Heart left ventricle (tissue), 16 donors: ENCODE measurements around the gene C1orf35. TPM values are rescaled to one million over a fixed set of nuclear protein-coding genes. Genes with fewer than 3 reads are reported as not detected.

Source experiments
- ATAC-seq, 4 donors: fragments of 200-7000 bp; cut with Tn5 transposase; one replicate each; pipeline ENCODE4 v1.9.1; 2020 to 2022; ENCODE audit warnings: moderate library complexity in 4 of 4, mild to moderate bottlenecking in 3 of 4, moderate number of reproducible peaks in 1 of 4
- DNase-seq, 5 donors: peaks; one replicate each; pipeline ENCODE4 v3.0.0-alpha.2; 2020
- H3K27ac ChIP-seq, 12 donors: fragments of 200-600 bp; sonication (generic) in 4 of 12; one replicate each; pipeline versions ENCODE4 v1.5.0 to v1.8.0; 2016 to 2022; ENCODE audit warnings: mild to moderate bottlenecking in 2 of 12
- H3K27me3 ChIP-seq, 9 donors: fragments of 200-600 bp; sonication (generic) in 2 of 9; one replicate each; pipeline versions ENCODE4 v1.5.1 to v1.8.0; 2016 to 2022; ENCODE audit warnings: mild to moderate bottlenecking in 3 of 9
- H3K36me3 ChIP-seq, 9 donors: fragments of 200-600 bp; sonication (generic) in 2 of 9; one replicate each; pipeline versions ENCODE4 v1.5.0 to v1.8.0; 2018 to 2022; ENCODE audit warnings: mild to moderate bottlenecking in 2 of 9
- H3K4me1 ChIP-seq, 12 donors: fragments of 200-600 bp; sonication (generic) in 4 of 12; one replicate each; pipeline versions ENCODE4 v1.5.0 to v1.8.0; 2016 to 2022; ENCODE audit warnings: mild to moderate bottlenecking in 3 of 12
- H3K4me3 ChIP-seq, 12 donors: fragments of 200-600 bp; sonication (generic) in 4 of 12; one replicate each; pipeline versions ENCODE4 v1.5.0 to v1.8.0; 2017 to 2022; ENCODE audit warnings: mild to moderate bottlenecking in 9 of 12, moderate library complexity in 4 of 12
- H3K9me3 ChIP-seq, 12 donors: fragments of 200-600 bp; sonication (generic) in 4 of 12; one replicate each; pipeline versions ENCODE4 v1.5.0 to v1.8.0; 2016 to 2022; ENCODE audit warnings: mild to moderate bottlenecking in 1 of 12
- POLR2A ChIP-seq, 2 donors: fragments of 450-650 bp; IDR thresholded peaks; one replicate each; pipeline ENCODE4 v1.6.1; 2017; ENCODE audit warnings: antibody characterized with exemption in 2 of 2, mild to moderate bottlenecking in 2 of 2, moderate library complexity in 2 of 2
- WGBS, 4 donors: extraction: QIAGEN DNeasy Blood & Tissue Kit in 2 of 4; methylation state at CpG; one replicate each; pipeline versions ENCODE4 v1.1.5 to v1.1.7; 2013 to 2018; 5-methylcytosine and 5-hydroxymethylcytosine counted together
- intact Hi-C, 10 donors: fragments of 100-400 bp; cut with DNase I; formaldehyde crosslinking; loops; one replicate each; pipeline versions ENCODE4 v1.11.1 to v1.14.2; 2022
- polyA plus RNA-seq, 2 donors: library from polyadenylated mRNA; stranded (reverse); fragments of 200-250 nt; gene quantifications; one replicate each; pipeline ENCODE4 v1.2.3, GENCODE V29; 2013
- total RNA-seq, 9 donors: library from RNA; depleted of rRNA in 2 of 9; stranded (reverse); fragments of >200 nt in 2 of 9; fragmentation: NEBNext Ultra II Directional in 3 of 9; extraction: Animal tissue kit (Norgen Biotek cat#: 25700) in 3 of 9; gene quantifications; one replicate each; pipeline versions ENCODE4 v1.1.0 to v1.2.4, GENCODE V29; 2016 to 2023
- TF ChIP-seq, protein P1 (sequence below), 12 donors: fragments of 200-600 bp; sonication (generic) in 4 of 12; IDR thresholded peaks; one replicate each; pipeline versions ENCODE4 v1.5.0 to v1.8.0; 2018 to 2022; ENCODE audit warnings: antibody characterized with exemption in 12 of 12, mild to moderate bottlenecking in 5 of 12
- donor health status: ischemic (EF 13 %, LVEDD 7.1; RV severe dilation, severe dysfunction).
- donor health status: healthy with polysubstance abuse.
- donor health status: DM: no; HTN: yes; CAD: no.
- donor health status: DM: no; HTN: no; CAD: no.
- donor health status: ischemic (EF 25% LVEDD 6.9; RV normal size, moderate dysfunction).
- donor health status: ischemic (EF 25% LVEDD 5.7; RV mildly dilated, moderate dysfunction).
- donor health status: healthy.
- donor health status: DM: yes; HTN: yes; CAD: no.
- donor health status: ischemic (EF 35%, LVEDD 5.7; RV mildly dilated, moderate dysfunction).
- donor health status: nonischemic (EF 11% LVEDD 7.7; RV severe dilation, severe dysfunction).
- donor health status: DM: yes; HTN: yes; CAD: no.
- donor health status: PGD.
- donor health status: ischemic (EF 29% LVEDD 5.4; RV normal size, mild dysfunction).
- donor health status: nonischemic (EF 23%, LVEDD 6.1; RV moderate dilation, normal function).

C1orf35 gene
- total and polyA plus RNA-seq, 11 donors: 6.2 to 9.8 (median 7.7) TPM

DNA sequence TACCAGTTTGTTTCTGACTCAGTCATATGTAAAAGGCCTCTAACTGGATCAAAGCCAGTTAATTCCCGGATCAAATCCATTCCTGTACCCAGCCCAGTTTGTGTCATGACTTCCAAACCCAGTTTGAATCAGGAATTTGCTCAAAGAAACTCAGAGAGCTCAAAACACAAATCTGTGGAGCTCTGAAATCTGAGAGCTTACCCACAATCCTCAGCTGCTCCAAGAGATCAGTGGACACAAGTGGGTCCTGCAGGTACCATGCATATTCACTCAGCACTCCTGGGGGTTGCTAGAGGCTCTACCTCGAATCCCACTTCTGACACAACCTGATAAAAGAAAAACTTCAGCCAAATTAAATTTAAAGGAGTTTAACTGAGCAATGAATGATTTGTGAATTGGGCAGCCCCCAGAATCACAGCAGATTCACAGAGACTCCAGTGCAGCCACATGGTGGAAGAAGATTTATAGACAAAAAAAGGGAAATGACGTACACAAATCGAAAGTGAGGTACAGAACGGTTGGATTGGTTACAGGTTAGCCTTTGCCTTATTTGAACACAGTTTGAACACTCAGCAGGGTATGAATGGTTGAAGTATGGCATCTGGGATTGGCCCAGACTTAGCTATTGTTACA, 17.8 kb upstream of the C1orf35 start:
- no peak for DNase-seq
- Histone ChIP-seq H3K36me3 (no peaks in the 10 kb centered on the region), H3K27me3 (no peaks in the 10 kb centered on the region), H3K9me3 (peaks cover 0 to 3% (median 0%) of the 10 kb centered on the region in 12 donors), H3K27ac (no peak overlapping the region), H3K4me1 (no peaks in the 10 kb centered on the region), H3K4me3 (no peak overlapping the region)
- intact Hi-C loops: loop anchor here in 1 of 10 donors (10.0 kb wide), 1 partner anchor 54 kb away; no protein-coding TSS in a partner anchor
- 69 to 80% (median 75%) methylated on average over 5 of the region's 5 CpGs for WGBS, 4 donors
- ATAC-seq: no peak
- TF ChIP-seq, protein P1, sequence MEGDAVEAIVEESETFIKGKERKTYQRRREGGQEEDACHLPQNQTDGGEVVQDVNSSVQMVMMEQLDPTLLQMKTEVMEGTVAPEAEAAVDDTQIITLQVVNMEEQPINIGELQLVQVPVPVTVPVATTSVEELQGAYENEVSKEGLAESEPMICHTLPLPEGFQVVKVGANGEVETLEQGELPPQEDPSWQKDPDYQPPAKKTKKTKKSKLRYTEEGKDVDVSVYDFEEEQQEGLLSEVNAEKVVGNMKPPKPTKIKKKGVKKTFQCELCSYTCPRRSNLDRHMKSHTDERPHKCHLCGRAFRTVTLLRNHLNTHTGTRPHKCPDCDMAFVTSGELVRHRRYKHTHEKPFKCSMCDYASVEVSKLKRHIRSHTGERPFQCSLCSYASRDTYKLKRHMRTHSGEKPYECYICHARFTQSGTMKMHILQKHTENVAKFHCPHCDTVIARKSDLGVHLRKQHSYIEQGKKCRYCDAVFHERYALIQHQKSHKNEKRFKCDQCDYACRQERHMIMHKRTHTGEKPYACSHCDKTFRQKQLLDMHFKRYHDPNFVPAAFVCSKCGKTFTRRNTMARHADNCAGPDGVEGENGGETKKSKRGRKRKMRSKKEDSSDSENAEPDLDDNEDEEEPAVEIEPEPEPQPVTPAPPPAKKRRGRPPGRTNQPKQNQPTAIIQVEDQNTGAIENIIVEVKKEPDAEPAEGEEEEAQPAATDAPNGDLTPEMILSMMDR (IDR thresholded peaks at IDR 0.05): no peak
- no peak for TF ChIP-seq POLR2A (IDR thresholded peaks at IDR 0.05)

DNA sequence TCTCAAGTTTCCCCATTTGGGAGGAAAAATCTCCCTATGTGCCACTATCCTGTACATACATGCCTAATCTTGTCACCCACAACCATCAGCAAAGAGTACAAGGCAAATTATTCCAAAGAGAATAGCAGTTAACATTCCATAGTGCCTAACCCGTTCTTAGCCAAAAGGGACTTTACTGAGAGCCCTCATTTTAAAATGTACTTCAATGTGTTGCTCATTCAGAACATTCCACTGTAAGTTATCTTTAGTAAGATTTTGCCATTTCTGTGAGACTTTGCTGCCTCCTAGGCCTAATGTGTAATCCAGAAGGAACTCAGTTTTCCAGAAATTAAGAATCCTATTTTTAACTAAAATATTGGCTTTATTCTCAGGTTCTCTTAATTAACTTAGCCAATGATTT, 17.2 kb upstream of the C1orf35 start:
- 75 to 95% (median 80%) methylated on average over 1 of the region's 1 CpG for WGBS, 4 donors
- intact Hi-C loops: loop anchor here in 1 of 10 donors (10.0 kb wide), 1 partner anchor 54 kb away; no protein-coding TSS in a partner anchor
- no peak for ATAC-seq

DNA sequence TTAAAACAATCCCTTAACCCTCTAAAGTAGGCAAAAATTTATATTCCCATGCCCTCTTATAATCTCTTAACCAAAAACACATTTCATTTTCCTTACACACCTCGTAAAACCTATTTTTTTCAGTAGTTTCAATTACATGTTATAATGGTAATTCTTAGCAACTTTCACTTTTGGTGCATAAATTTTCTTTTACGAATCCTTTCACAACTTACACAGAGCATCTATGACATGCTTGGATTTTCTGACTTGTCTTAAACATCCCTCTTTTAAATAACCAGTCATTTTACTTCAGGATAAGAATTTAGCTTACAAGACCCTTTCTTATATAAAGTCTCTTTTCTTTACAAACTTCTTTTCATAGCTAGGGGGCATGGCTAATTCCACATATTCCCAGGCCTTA, 14.9 kb upstream of the C1orf35 start:
- intact Hi-C loops: no loop called here

More for the DNA sequence above, 17.2 kb upstream of the C1orf35 start:
- no peaks in the 10 kb centered on the region for H3K27me3 ChIP-seq
- H3K4me1 ChIP-seq: no peaks in the 10 kb centered on the region
- TF ChIP-seq POLR2A (IDR thresholded peaks at IDR 0.05): no peak
- TF ChIP-seq, protein P1 (IDR thresholded peaks at IDR 0.05): no peak
- H3K27ac ChIP-seq: no peak overlapping the region
- H3K9me3 ChIP-seq: peaks cover 0 to 3% (median 0%) of the 10 kb centered on the region in 12 donors
- no peaks in the 10 kb centered on the region for H3K36me3 ChIP-seq
- no peak overlapping the region for H3K4me3 ChIP-seq
- DNase-seq: no peak

DNA sequence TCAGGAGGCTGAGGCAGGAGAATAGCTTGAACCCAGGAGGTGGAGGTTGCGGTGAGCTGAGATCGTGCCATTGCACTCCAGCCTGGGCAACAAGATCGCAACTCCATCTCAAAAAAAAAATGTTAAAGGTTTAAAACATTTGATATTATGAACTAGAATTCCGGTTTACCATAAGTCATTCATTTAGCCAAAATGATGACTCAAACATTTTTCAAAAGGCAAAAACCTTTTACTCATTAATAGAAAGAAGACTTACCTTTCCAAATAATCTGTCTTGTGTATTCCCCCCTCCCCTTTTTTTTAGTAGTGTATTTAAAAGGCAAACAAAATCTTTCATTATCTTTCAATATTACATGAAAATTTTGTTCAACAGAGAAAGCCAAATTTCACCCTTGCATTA, 14.2 kb upstream of the C1orf35 start:
- Histone ChIP-seq H3K4me1 (no peaks in the 10 kb centered on the region), H3K27me3 (no peaks in the 10 kb centered on the region), H3K27ac (no peak overlapping the region), H3K36me3 (no peaks in the 10 kb centered on the region), H3K4me3 (no peak overlapping the region), H3K9me3 (peaks cover 0 to 3% (median 0%) of the 10 kb centered on the region in 12 donors)
- intact Hi-C loops: no loop called here
- DNase-seq (no peak), ATAC-seq (no peak)
- WGBS, 4 donors: 96 to 99% (median 97%) methylated on average over 4 of the region's 4 CpGs
- TF ChIP-seq POLR2A (IDR thresholded peaks at IDR 0.05): no peak
- TF ChIP-seq, protein P1 (IDR thresholded peaks at IDR 0.05): no peak

More for the DNA sequence above, 14.9 kb upstream of the C1orf35 start:
- H3K36me3 ChIP-seq: no peaks in the 10 kb centered on the region
- WGBS, 4 donors: 71 to 83% (median 77%) methylated on average over 2 of the region's 2 CpGs
- no peak overlapping the region for H3K4me3 ChIP-seq
- TF ChIP-seq, protein P1 (IDR thresholded peaks at IDR 0.05): no peak
- TF ChIP-seq POLR2A (IDR thresholded peaks at IDR 0.05): no peak
- peaks cover 0 to 3% (median 0%) of the 10 kb centered on the region in 12 donors for H3K9me3 ChIP-seq
- no peaks in the 10 kb centered on the region for H3K27me3 ChIP-seq
- DNase-seq (no peak), ATAC-seq (no peak)
- H3K27ac ChIP-seq: no peak overlapping the region
- H3K4me1 ChIP-seq: no peaks in the 10 kb centered on the region
